A549 (cell line): ENCODE data around the gene HLTF. TPM values are rescaled to one million over a fixed set of nuclear protein-coding genes. Genes with fewer than 3 reads are reported as not detected.

ENCODE experiments used
- ATAC-seq, 2 experiments: fragments of 200-7000 bp in 1 of 2; fragments of >200 bp in 1 of 2; cut with Nextera tagmentation in 1 of 2; cut with Tn5 transposase in 1 of 2; 3 replicates each; pipeline versions ENCODE4 v1.8.0 to v1.9.1; 2018 to 2020; ENCODE audit warnings: mild to moderate bottlenecking in 1 of 2, moderate library complexity in 1 of 2
- CTCF ChIA-PET: fragments of 300-600 bp; sonication (Branson Sonifier 250); formaldehyde crosslinking; extraction: SDS; loops from one replicate; lab custom pipeline; 2021; ENCODE audit warnings: antibody characterized with exemption, inconsistent platforms; lab: Yijun Ruan, JAX
- POLR2A ChIA-PET: fragments of 350-600 bp; formaldehyde crosslinking; extraction: SDS; loops from one replicate; lab custom pipeline; 2021; ENCODE audit warnings: antibody characterized with exemption, inconsistent platforms; lab: Yijun Ruan, JAX
- DNase-seq, 2 experiments: peaks; one replicate each; pipeline versions ENCODE4 v3.0.0 to v3.0.0-alpha.2; 2011 to 2016; ENCODE audit warnings: low read depth in 1 of 2, low spot score in 1 of 2
- FAIRE-seq: peaks from 2 replicates; lab custom pipeline; 2011; peaks lifted over from hg19 to GRCh38; lab: Jason Lieb, UNC
- H3K27ac ChIP-seq, 2 experiments: fragments of >200 bp; sonication (Bioruptor Twin); formaldehyde crosslinking; 3 replicates each; pipeline ENCODE4 v1.5.1; 2016 to 2017
- H3K4me1 ChIP-seq: fragments of >200 bp; sonication (Bioruptor Twin); formaldehyde crosslinking; 3 replicates; pipeline ENCODE4 v1.6.1; 2016
- H3K4me2 ChIP-seq: fragments of >200 bp; sonication (Bioruptor Twin); formaldehyde crosslinking; 3 replicates; pipeline ENCODE4 v1.6.1; 2016
- H3K4me3 ChIP-seq: fragments of >200 bp; sonication (Bioruptor Twin); formaldehyde crosslinking; 3 replicates; pipeline ENCODE4 v1.5.1; 2016
- H3K9me3 ChIP-seq: fragments of >200 bp; sonication (Bioruptor Twin); formaldehyde crosslinking; 3 replicates; pipeline ENCODE4 v1.6.1; 2016
- ATOH8 ChIP-seq: fragments of 250-450 bp; sonication (Bioruptor Pico); IDR thresholded peaks from 2 replicates; pipeline ENCODE4 v1.5.0; 2020; ENCODE audit warnings: low read depth, mild to moderate bottlenecking, moderate library complexity
- BCL3 ChIP-seq: fragments of >200 bp; sonication (Bioruptor Twin); formaldehyde crosslinking; IDR thresholded peaks from 3 replicates; pipeline ENCODE4 v1.6.1; 2016
- CEBPB ChIP-seq, 2 experiments: fragments of >200 bp in 1 of 2; sonication (Bioruptor Twin) in 1 of 2; formaldehyde crosslinking in 1 of 2; IDR thresholded peaks; 2 replicates each; pipeline ENCODE4 v1.6.1; 2012 to 2016
- EHF ChIP-seq: fragments of 250-450 bp; sonication (Bioruptor Pico); IDR thresholded peaks from 2 replicates; pipeline ENCODE4 v1.5.0; 2020; ENCODE audit warnings: mild to moderate bottlenecking
- FOSL2 ChIP-seq, 2 experiments: fragments of 450-650 bp in 1 of 2; fragments of >200 bp in 1 of 2; sonication (Bioruptor Twin) in 1 of 2; formaldehyde crosslinking; IDR thresholded peaks; 2 replicates each; pipeline versions ENCODE4 v1.5.0 to v1.6.1; 2016 to 2020; ENCODE audit warnings: mild to moderate bottlenecking in 1 of 2, moderate library complexity in 1 of 2
- FOXS1 ChIP-seq: fragments of 250-450 bp; sonication (Bioruptor Pico); IDR thresholded peaks from 2 replicates; pipeline ENCODE4 v1.5.0; 2020; ENCODE audit warnings: mild to moderate bottlenecking, moderate library complexity
- HES2 ChIP-seq: fragments of >200 bp; sonication (Bioruptor Twin); formaldehyde crosslinking; IDR thresholded peaks from 2 replicates; pipeline ENCODE4 v1.6.1; 2016
- HEYL ChIP-seq: fragments of 250-450 bp; sonication (Bioruptor Pico); IDR thresholded peaks from 2 replicates; pipeline ENCODE4 v1.8.0; 2021; ENCODE audit warnings: mild to moderate bottlenecking, moderate library complexity
- HOXB5 ChIP-seq: fragments of 250-450 bp; sonication (Bioruptor Pico); IDR thresholded peaks from 2 replicates; pipeline ENCODE4 v1.5.0; 2020; ENCODE audit warnings: mild to moderate bottlenecking, moderate library complexity
- MAX ChIP-seq: IDR thresholded peaks from 2 replicates; pipeline ENCODE4 v1.6.1; 2012
- NFE2L2 ChIP-seq: fragments of 150-350 bp; conservative IDR thresholded peaks from 2 replicates; pipeline ENCODE4 v1.6.1; 2014; ENCODE audit warnings: low read length
- NPAS2 ChIP-seq: fragments of 250-450 bp; sonication (Bioruptor Pico); IDR thresholded peaks from 2 replicates; pipeline ENCODE4 v1.8.0; 2022; ENCODE audit warnings: mild to moderate bottlenecking, moderate library complexity, borderline replicate concordance
- NR3C1 ChIP-seq: fragments of >200 bp; sonication (Bioruptor Twin); formaldehyde crosslinking; IDR thresholded peaks from 3 replicates; pipeline ENCODE4 v1.6.1; 2017
- PHF8 ChIP-seq: fragments of 200-600 bp; sonication (generic); IDR thresholded peaks from 2 replicates; pipeline ENCODE4 v1.6.1; 2016; ENCODE audit warnings: low read depth, mild to moderate bottlenecking, antibody characterized with exemption, moderate library complexity, borderline replicate concordance
- POLR2AphosphoS2 ChIP-seq: conservative IDR thresholded peaks from 2 replicates; pipeline ENCODE4 v1.6.1; 2012; ENCODE audit warnings: low read length, improper control_type of control experiment, inconsistent platforms
- RNF2 ChIP-seq: fragments of 200-600 bp; sonication (generic); IDR thresholded peaks from 2 replicates; pipeline ENCODE4 v1.6.1; 2016; ENCODE audit warnings: low read depth, mild to moderate bottlenecking, antibody characterized with exemption, moderate library complexity, borderline replicate concordance
- USF2 ChIP-seq: fragments of 450-650 bp; IDR thresholded peaks from 2 replicates; pipeline ENCODE4 v1.6.1; 2014; ENCODE audit warnings: antibody characterized with exemption
- WGBS: methylation state at CpG from one replicate; pipeline ENCODE4 v1.1.6; 2017; ENCODE audit errors: missing lambda C conversion rate; 5-methylcytosine and 5-hydroxymethylcytosine counted together
- polyA plus RNA-seq, 4 experiments: library from polyadenylated mRNA; depleted of rRNA in 3 of 4; stranded (reverse); fragments of >200 nt; fragmentation: RNase III in 1 of 4; extraction: RNeasy Plus Mini Kit Qiagen cat#74134 plus additional on column Dnase treatment in 1 of 4; gene quantifications; 2 replicates in 3 of 4; 3 replicates in 1 of 4; pipeline ENCODE4 v1.2.3, GENCODE V29; 2011 to 2017

HLTF gene
- polyA plus RNA-seq, 2 of the 4 experiments (the other 2 are of a cell fraction): 26.7 to 61.6 TPM

GRCh38 chr3:149095487-149095886 is 9.2 kb upstream of the HLTF start (continued):
- TF ChIP-seq ATOH8 (CRISPR knock-in tag) (no peak), CEBPB (IDR thresholded peaks at IDR 0.05) (no peak), POLR2AphosphoS2 (no peak), HEYL (no peak)

GRCh38 chr3:149091983-149092382 is 5.7 kb upstream of the HLTF start:
- FAIRE-seq (no peak), DNase-seq (no peak), ATAC-seq (no peak)
- TF ChIP-seq HES2: no peak
- TF ChIP-seq NPAS2: no peak
- Histone ChIP-seq H3K4me1 (no peaks in the 10 kb centered on the region), H3K27ac (no peak overlapping the region), H3K4me2 (no peak overlapping the region), H3K4me3 (no peak overlapping the region), H3K9me3 (peaks cover 3% of the 10 kb centered on the region; the same call in 1 of the 3 replicates)
- 89% methylated on average over 4 of the region's 4 CpGs for WGBS
- POLR2A ChIA-PET: no interaction called here
- CTCF ChIA-PET: interaction anchor here (1.0 to 4.2 kb wide), 3 partner anchors 28 to 625 kb away, joined by 3 to 11 read pairs (median 5); no protein-coding TSS in a partner anchor

- CTCF ChIA-PET: interaction anchor here (0.8 to 4.2 kb wide), 2 partner anchors 29 to 182 kb away, joined by 3 to 11 read pairs; no protein-coding TSS in a partner anchor
- no peak for DNase-seq
These were observed 4.6 kb upstream of the HLTF start for GRCh38 chr3:149090907-149091306.

GRCh38 chr3:149090461-149090860 is 4.1 kb upstream of the HLTF start:
- no peak overlapping the region for H3K27ac ChIP-seq
- WGBS: 90% methylated on average over 1 of the region's 1 CpG

More at GRCh38 chr3:149090907-149091306, 4.6 kb upstream of the HLTF start:
- Histone ChIP-seq H3K27ac (no peak overlapping the region), H3K4me2 (no peak overlapping the region), H3K9me3 (peaks cover 6% of the 10 kb centered on the region; the same call in 1 of the 3 replicates), H3K4me3 (no peak overlapping the region), H3K4me1 (no peaks in the 10 kb centered on the region)
- 71% methylated on average over 3 of the region's 3 CpGs for WGBS
- no peak for ATAC-seq
- no peak for FAIRE-seq
- POLR2A ChIA-PET: no interaction called here
- no peak for TF ChIP-seq EHF
- TF ChIP-seq RNF2: no peak
- TF ChIP-seq FOSL2 (IDR thresholded peaks at IDR 0.05): no peak
- TF ChIP-seq FOSL2 (CRISPR knock-in tag; IDR thresholded peaks at IDR 0.05): no peak
- TF ChIP-seq NFE2L2: no peak
- TF ChIP-seq NR3C1: no peak
- TF ChIP-seq PHF8: no peak
- TF ChIP-seq HOXB5 (CRISPR knock-in tag): no peak

More at GRCh38 chr3:149090461-149090860, 4.1 kb upstream of the HLTF start:
- no peak for TF ChIP-seq BCL3
- TF ChIP-seq USF2: no peak
- no peak for TF ChIP-seq ATOH8 (CRISPR knock-in tag)
- no peak for TF ChIP-seq MAX
- TF ChIP-seq FOXS1: no peak
- TF ChIP-seq RNF2: no peak
- DNase-seq (no peak), ATAC-seq (no peak), FAIRE-seq (no peak)
- Histone ChIP-seq H3K9me3 (peaks cover 6% of the 10 kb centered on the region; the same call in 1 of the 3 replicates), H3K4me2 (no peak overlapping the region), H3K4me1 (no peaks in the 10 kb centered on the region), H3K4me3 (no peak overlapping the region)
- ChIA-PET CTCF (interaction anchor here (0.8 to 4.2 kb wide), 2 partner anchors 29 to 182 kb away, joined by 3 to 11 read pairs; no protein-coding TSS in a partner anchor), POLR2A (no interaction called here)
